Effector memory CD8-positive, alpha-beta T cell (primary cell): ENCODE data around the gene PRR27.

Experiments used
- ATAC-seq: fragments of 150-1000 bp; cut with Tn5 transposase; replicated peaks from 2 replicates; pipeline ENCODE4 v1.10.0; 2021; ENCODE audit warnings: mild to moderate bottlenecking, moderate library complexity
- DNase-seq, 3 experiments: peaks; one replicate each; pipeline ENCODE4 v3.0.0; 2021
- H3K27ac Mint-ChIP-seq, 2 donors: one replicate each; pipeline ENCODE4 v1.8.0; 2022; ENCODE audit warnings: mild to moderate bottlenecking in 2 of 2, mixed read lengths in 2 of 2, moderate library complexity in 2 of 2
- H3K27me3 Mint-ChIP-seq, 2 donors: one replicate each; pipeline ENCODE4 v1.8.0; 2022; ENCODE audit warnings: mixed read lengths in 2 of 2
- H3K36me3 Mint-ChIP-seq: one replicate; pipeline ENCODE4 v1.8.0; 2022; ENCODE audit warnings: mild to moderate bottlenecking, moderate library complexity, mixed read lengths; ENCODE audit not compliant: insufficient read depth
- H3K4me1 Mint-ChIP-seq, 2 donors: one replicate each; pipeline ENCODE4 v1.8.0; 2022; ENCODE audit warnings: low read depth in 2 of 2, mixed read lengths in 2 of 2
- H3K4me3 Mint-ChIP-seq, 2 donors: one replicate each; pipeline ENCODE4 v1.8.0; 2022; ENCODE audit warnings: mild to moderate bottlenecking in 2 of 2, mixed read lengths in 2 of 2, moderate library complexity in 2 of 2
- H3K9me3 Mint-ChIP-seq, 2 donors: one replicate each; pipeline ENCODE4 v1.8.0; 2022; ENCODE audit warnings: mixed read lengths in 2 of 2
- total RNA-seq, 9 experiments: gene quantifications; one replicate each; lab custom pipeline; 2026; lab: John Stamatoyannopoulos, UW

The PRR27 gene
- 0 reads per million in 9 experiments for total RNA-seq

- no peaks in the 10 kb centered on the region for H3K27me3 Mint-ChIP-seq
- no peak for ATAC-seq
- no peak within 1 kb of the TSS for H3K4me3 Mint-ChIP-seq
- peaks cover 2% of the 10 kb centered on the region for H3K36me3 Mint-ChIP-seq
- no peaks in the 10 kb centered on the region for H3K4me1 Mint-ChIP-seq
- DNase-seq = no peak
- no peak within 1 kb of the TSS for H3K27ac Mint-ChIP-seq
- H3K9me3 Mint-ChIP-seq = no peaks in the 10 kb centered on the region
Observed at GRCh38 chr4:70153937-70154336, at the start of gene PRR27. Gene PRR27, plus strand, starts transcription at chr4:70154237. Its CDS starts 139 bp downstream, at chr4:70154376.

DNA sequence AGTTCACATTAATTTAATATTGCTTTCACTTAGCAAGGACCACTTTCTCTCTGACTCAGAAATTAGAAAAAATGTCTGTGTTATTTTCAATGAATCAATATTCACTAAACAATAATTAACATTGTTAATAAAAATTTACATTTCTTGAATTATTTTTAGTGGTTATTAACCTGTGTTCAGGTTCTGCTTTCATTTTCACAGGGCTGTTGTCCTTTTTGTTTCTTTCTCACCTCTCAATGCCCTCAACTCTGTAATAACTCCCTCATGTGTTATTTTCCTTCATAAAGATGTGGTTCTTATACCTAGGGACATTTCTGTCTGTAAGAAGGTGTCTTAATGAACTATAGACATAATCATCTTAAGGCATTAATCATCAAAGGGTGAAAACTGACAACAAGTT lies 43.1 kb upstream of the PRR27 start:
- H3K27me3 Mint-ChIP-seq = no peaks in the 10 kb centered on the region
- ATAC-seq = no peak
- H3K4me3 Mint-ChIP-seq = no peak overlapping the region
- peaks cover 5 to 7% of the 10 kb centered on the region in 2 donors for H3K9me3 Mint-ChIP-seq
- H3K27ac Mint-ChIP-seq = no peak overlapping the region
- H3K4me1 Mint-ChIP-seq = no peaks in the 10 kb centered on the region
- H3K36me3 Mint-ChIP-seq = no peaks in the 10 kb centered on the region
- DNase-seq = no peak

DNA sequence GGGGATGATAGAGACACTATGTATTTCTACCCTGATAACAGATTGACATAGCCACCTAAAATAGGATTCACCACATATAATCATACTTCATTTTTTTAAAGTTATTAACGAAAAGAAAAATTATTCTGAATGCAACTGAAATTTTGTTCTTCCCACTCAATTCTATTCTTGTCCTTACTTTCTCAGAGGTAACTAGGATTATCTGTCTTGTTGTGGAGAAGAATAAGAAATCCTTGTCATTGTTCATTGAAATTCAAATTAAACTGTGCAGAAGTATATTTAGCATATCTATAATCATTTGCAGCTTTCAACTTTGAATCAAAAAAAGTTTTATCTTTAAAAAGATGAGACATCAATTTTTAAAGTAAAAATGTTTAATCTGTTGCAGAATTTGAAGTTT lies 40.4 kb upstream of the PRR27 start:
- Mint-ChIP-seq H3K27ac (no peak overlapping the region), H3K36me3 (no peaks in the 10 kb centered on the region), H3K4me1 (no peaks in the 10 kb centered on the region), H3K4me3 (no peak overlapping the region), H3K27me3 (no peaks in the 10 kb centered on the region), H3K9me3 (peaks cover 2 to 12% of the 10 kb centered on the region in 2 donors)
- no peak for DNase-seq
- no peak for ATAC-seq

- Mint-ChIP-seq H3K27me3 (no peaks in the 10 kb centered on the region), H3K4me1 (no peaks in the 10 kb centered on the region), H3K4me3 (no peak overlapping the region), H3K27ac (no peak overlapping the region), H3K36me3 (no peaks in the 10 kb centered on the region), H3K9me3 (peaks cover 2 to 12% of the 10 kb centered on the region in 2 donors)
- DNase-seq = no peak
- no peak for ATAC-seq
Observed at GRCh38 chr4:70114096-70114495, 39.9 kb upstream of the PRR27 start.

DNA sequence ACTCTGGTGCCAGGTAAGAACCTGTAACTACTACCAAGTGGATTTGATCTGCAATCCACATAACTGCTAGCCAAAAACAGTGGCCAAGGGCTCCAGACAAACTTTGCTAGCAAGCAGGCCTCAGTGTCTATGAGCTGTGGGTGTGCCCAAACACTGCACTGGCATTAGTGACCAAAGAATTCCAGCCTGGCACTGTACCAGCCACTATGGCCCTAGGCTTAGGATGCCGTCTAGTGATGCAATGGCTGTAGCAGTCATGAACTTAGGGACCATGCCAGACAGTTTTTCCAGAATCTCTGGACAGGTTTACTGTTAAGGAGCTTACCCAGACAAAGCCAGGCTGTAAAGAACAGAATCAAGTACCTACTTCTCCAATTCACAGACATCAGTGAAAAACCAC lies 33.7 kb upstream of the PRR27 start:
- H3K36me3 Mint-ChIP-seq = no peaks in the 10 kb centered on the region
- ATAC-seq (no peak), DNase-seq (no peak)
- H3K9me3 Mint-ChIP-seq = peaks cover 2 to 21% of the 10 kb centered on the region in 2 donors
- no peak overlapping the region for H3K4me3 Mint-ChIP-seq
- no peaks in the 10 kb centered on the region for H3K4me1 Mint-ChIP-seq
- no peaks in the 10 kb centered on the region for H3K27me3 Mint-ChIP-seq
- no peak overlapping the region for H3K27ac Mint-ChIP-seq

GRCh38 chr4:70133473-70133872 lies 20.6 kb upstream of the PRR27 start:
- H3K36me3 Mint-ChIP-seq = no peaks in the 10 kb centered on the region
- no peaks in the 10 kb centered on the region for H3K4me1 Mint-ChIP-seq
- DNase-seq (no peak), ATAC-seq (no peak)
- H3K4me3 Mint-ChIP-seq = no peak overlapping the region
- H3K27me3 Mint-ChIP-seq = no peaks in the 10 kb centered on the region
- H3K27ac Mint-ChIP-seq = no peak overlapping the region
- H3K9me3 Mint-ChIP-seq = peaks cover 0 to 1% of the 10 kb centered on the region in 2 donors

DNA sequence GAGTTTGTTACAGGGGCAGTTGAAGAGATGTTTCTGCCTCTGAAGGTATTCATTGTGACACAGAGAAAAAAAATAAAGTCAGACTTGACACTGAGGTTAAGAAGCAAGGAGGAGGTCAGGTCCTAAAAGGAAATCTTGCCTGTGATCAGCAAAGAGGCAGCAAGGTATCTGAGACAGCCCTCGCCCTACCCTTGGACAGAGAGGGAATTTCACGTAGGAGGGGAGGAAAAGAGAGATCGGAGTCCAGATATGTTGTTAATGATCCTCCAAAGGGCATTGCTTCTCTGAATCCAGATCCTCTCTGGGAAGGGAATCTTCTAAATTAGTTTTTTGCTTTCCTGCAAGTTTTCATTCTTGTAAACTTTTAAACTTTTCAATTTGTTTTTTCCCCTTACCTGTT lies 15.3 kb upstream of the PRR27 start:
- Mint-ChIP-seq H3K9me3 (peaks cover 0 to 3% of the 10 kb centered on the region in 2 donors), H3K4me1 (no peaks in the 10 kb centered on the region), H3K36me3 (no peaks in the 10 kb centered on the region), H3K27me3 (no peaks in the 10 kb centered on the region), H3K27ac (no peak overlapping the region), H3K4me3 (no peak overlapping the region)
- no peak for ATAC-seq
- DNase-seq = no peak

DNA sequence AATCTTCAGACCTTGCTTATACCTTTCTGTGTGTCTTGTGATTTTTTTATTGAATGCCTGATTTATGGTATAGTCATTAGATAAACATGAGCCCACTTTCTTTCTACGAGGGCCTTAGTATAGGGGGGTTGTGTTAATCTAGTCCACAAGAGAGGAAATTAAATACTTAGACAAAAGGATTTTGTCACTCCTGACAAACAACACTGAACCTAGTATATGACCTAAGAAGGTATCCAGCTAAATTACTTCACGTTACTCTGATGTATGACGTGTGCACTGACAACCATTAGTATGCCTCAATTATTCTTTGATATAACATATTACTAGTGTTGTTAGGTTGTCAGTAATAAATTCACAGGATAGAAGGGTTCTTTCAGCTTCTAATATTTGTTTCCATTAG lies 2.8 kb upstream of the PRR27 start:
- Mint-ChIP-seq H3K4me3 (no peak overlapping the region), H3K4me1 (no peaks in the 10 kb centered on the region), H3K27me3 (no peaks in the 10 kb centered on the region), H3K9me3 (peaks cover 0 to 3% of the 10 kb centered on the region in 2 donors), H3K36me3 (peaks cover 2% of the 10 kb centered on the region), H3K27ac (no peak overlapping the region)
- no peak for ATAC-seq
- DNase-seq = no peak

- H3K36me3 Mint-ChIP-seq = peaks cover 2% of the 10 kb centered on the region
- no peak overlapping the region for H3K4me3 Mint-ChIP-seq
- no peak for ATAC-seq
Observed at GRCh38 chr4:70152088-70152487, 1.9 kb upstream of the PRR27 start.

DNA sequence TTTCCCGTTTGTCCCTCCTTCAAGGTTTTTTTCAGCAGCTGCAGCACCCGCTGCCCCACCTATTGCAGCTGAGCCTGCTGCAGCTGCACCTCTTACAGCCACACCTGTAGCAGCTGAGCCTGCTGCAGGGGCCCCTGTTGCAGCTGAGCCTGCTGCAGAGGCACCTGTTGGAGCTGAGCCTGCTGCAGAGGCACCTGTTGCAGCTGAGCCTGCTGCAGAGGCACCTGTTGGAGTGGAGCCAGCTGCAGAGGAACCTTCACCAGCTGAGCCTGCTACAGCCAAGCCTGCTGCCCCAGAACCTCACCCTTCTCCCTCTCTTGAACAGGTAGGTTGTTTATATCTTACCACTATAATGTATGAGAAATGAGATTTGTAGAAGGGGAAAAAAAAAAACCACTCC lies 4.5 kb downstream of the PRR27 start:
- no peaks in the 10 kb centered on the region for H3K27me3 Mint-ChIP-seq
- H3K4me3 Mint-ChIP-seq = no peak overlapping the region
- peaks cover 2% of the 10 kb centered on the region for H3K36me3 Mint-ChIP-seq
- no peak for DNase-seq
- ATAC-seq = no peak
- H3K9me3 Mint-ChIP-seq = no peaks in the 10 kb centered on the region
- H3K27ac Mint-ChIP-seq = no peak overlapping the region
- no peaks in the 10 kb centered on the region for H3K4me1 Mint-ChIP-seq

More at GRCh38 chr4:70152088-70152487, 1.9 kb upstream of the PRR27 start:
- H3K27ac Mint-ChIP-seq = no peak overlapping the region
- DNase-seq = no peak
- H3K4me1 Mint-ChIP-seq = no peaks in the 10 kb centered on the region
- H3K27me3 Mint-ChIP-seq = no peaks in the 10 kb centered on the region
- H3K9me3 Mint-ChIP-seq = peaks cover 0 to 3% of the 10 kb centered on the region in 2 donors

GRCh38 chr4:70177090-70177489 lies 23.1 kb downstream of the PRR27 start:
- ATAC-seq = no peak
- Mint-ChIP-seq H3K4me3 (no peak overlapping the region), H3K27me3 (no peaks in the 10 kb centered on the region), H3K36me3 (no peaks in the 10 kb centered on the region), H3K9me3 (peaks cover 0 to 2% of the 10 kb centered on the region in 2 donors), H3K4me1 (no peaks in the 10 kb centered on the region), H3K27ac (no peak overlapping the region)
- no peak for DNase-seq

GRCh38 chr4:70178075-70178660 lies 24.1 kb downstream of the PRR27 start:
- no peak overlapping the region for H3K27ac Mint-ChIP-seq
- H3K4me1 Mint-ChIP-seq = no peaks in the 10 kb centered on the region
- no peaks in the 10 kb centered on the region for H3K27me3 Mint-ChIP-seq
- H3K9me3 Mint-ChIP-seq = peaks cover 0 to 5% of the 10 kb centered on the region in 2 donors
- no peak for DNase-seq
- H3K4me3 Mint-ChIP-seq = no peak overlapping the region
- no peak for ATAC-seq
- no peaks in the 10 kb centered on the region for H3K36me3 Mint-ChIP-seq

DNA sequence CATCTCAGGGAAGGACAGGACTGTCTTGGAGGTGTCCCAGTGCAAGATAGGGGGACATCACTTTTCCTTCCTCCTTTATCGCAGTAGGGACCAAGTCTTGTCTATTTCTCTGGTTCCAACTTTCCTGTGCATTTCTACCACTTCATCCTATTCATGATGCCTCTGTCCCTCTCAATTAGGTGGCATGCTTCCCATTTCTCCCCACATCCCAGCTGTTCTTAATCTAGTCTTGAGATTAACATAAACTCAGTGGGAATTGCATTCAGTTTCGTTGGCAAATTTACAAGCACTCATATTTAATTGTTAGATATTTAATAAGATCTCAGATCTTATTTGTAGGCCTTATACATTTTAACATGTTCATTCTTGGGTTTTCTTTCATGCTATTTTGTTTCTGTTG lies 25.8 kb downstream of the PRR27 start:
- Mint-ChIP-seq H3K4me3 (no peak overlapping the region), H3K9me3 (peaks cover 0 to 5% of the 10 kb centered on the region in 2 donors)

DNA sequence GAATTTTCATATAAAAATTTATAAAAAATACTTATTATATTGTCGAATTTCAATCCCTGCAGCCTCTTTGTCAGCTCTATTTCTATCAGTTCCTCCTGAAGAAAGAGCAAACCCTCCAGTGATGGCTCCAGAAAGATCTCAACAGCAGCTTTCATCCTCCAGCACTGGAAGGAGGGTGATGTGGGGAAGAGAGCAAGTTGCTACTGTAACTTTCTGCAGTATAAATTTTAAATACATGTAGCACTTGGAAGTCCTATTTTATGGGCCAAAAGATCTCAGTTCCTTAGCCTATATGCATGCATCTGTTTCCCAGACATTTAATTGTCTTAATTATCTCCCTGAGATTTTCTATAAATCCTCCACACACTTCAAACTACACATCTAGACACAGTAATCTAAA lies 27.8 kb downstream of the PRR27 start:
- Mint-ChIP-seq H3K4me3 (no peak overlapping the region), H3K4me1 (no peaks in the 10 kb centered on the region), H3K27ac (no peak overlapping the region), H3K9me3 (peaks cover 0 to 5% of the 10 kb centered on the region in 2 donors), H3K36me3 (no peaks in the 10 kb centered on the region), H3K27me3 (no peaks in the 10 kb centered on the region)
- DNase-seq (no peak), ATAC-seq (no peak)

More for the DNA sequence above, 25.8 kb downstream of the PRR27 start:
- ATAC-seq = no peak
- H3K36me3 Mint-ChIP-seq = no peaks in the 10 kb centered on the region
- H3K27me3 Mint-ChIP-seq = no peaks in the 10 kb centered on the region
- H3K4me1 Mint-ChIP-seq = no peaks in the 10 kb centered on the region
- H3K27ac Mint-ChIP-seq = no peak overlapping the region
- DNase-seq = no peak
